ENCODE results near the gene M6PR. TPM values are rescaled to one million over a fixed set of nuclear protein-coding genes. Genes with fewer than 3 reads are reported as not detected.

Gene M6PR
- total and polyA plus RNA-seq, 2 of the 8 experiments (the other 6 are each of a cell fraction or from before 2014, with no cell fraction given), result 106 to 122 TPM

GRCh38 chr12:8969861-8970411 lies 20.5 kb upstream of the M6PR start:
- DNase-seq (ENCODE audit: low read depth in 1 of 2, low spot score in 2 of 2) (no peak), FAIRE-seq (no peak)
- H2BK5ac ChIP-seq (ENCODE audit: low read depth, low read length), result no peak overlapping the region
- H3K4me3 ChIP-seq (ENCODE audit: extremely low read depth in 1 of 4, insufficient read depth in 2 of 4, low read depth in 3 of 4, low read length in 4 of 4), result no peak overlapping the region
- H3K23ac ChIP-seq (ENCODE audit: insufficient read length), result no peak overlapping the region
- no peaks in the 10 kb centered on the region for H3K23me2 ChIP-seq (ENCODE audit: low read depth, low read length)
- H3K56ac ChIP-seq (replicated peaks; ENCODE audit: insufficient read length, low read depth, low read length), result no peak overlapping the region
- no peaks in the 10 kb centered on the region for H3K27me3 ChIP-seq (replicated peaks in 1 of 4; ENCODE audit: control insufficient read depth in 3 of 4, extremely low read depth in 1 of 4, insufficient read depth in 3 of 4, low read length in 3 of 4)
- H3K9me3 ChIP-seq (ENCODE audit: insufficient read depth in 2 of 2, low read depth in 1 of 2, low read length in 1 of 2), result peaks cover 4 to 11% of the 10 kb centered on the region in 2 experiments; a peak in 3 of 4 replicates
- H3K18ac ChIP-seq (ENCODE audit: extremely low read depth, low read length), result no peak overlapping the region
- H2BK15ac ChIP-seq (ENCODE audit: low read length), result no peak overlapping the region
- POLR2A ChIA-PET (ENCODE audit: partially characterized antibody), result no interaction called here
- no peak overlapping the region for H4K8ac ChIP-seq (ENCODE audit: extremely low read depth, insufficient read depth, low read length)
- H2BK12ac ChIP-seq (ENCODE audit: low read depth, low read length), result no peak overlapping the region
- no peak overlapping the region for H3K4ac ChIP-seq (replicated peaks; ENCODE audit: insufficient read length, low read depth, low read length)
- no peak overlapping the region for H3K14ac ChIP-seq (ENCODE audit: insufficient read length)
- CTCF ChIA-PET (ENCODE audit: partially characterized antibody), result no interaction called here
- WGBS, 2 experiments (ENCODE audit: extremely low coverage in 1 of 2, insufficient coverage in 1 of 2, insufficient read length in 1 of 2, insufficient replicate concordance in 2 of 2, low coverage in 1 of 2, low lambda C conversion rate in 2 of 2, missing lambda C conversion rate in 1 of 2), result 89% methylated on average over 2 of the region's 2 CpGs; no CpG with 5 or more reads in 1 of the 2 experiments
- no peaks in the 10 kb centered on the region for H3K79me2 ChIP-seq (ENCODE audit: control insufficient read depth in 1 of 2, insufficient read depth in 2 of 2, low read length in 2 of 2)
- no peaks in the 10 kb centered on the region for H3K36me3 ChIP-seq (ENCODE audit: control insufficient read depth in 2 of 4, insufficient read depth in 4 of 4, low read length in 3 of 4)
- no peaks in the 10 kb centered on the region for H3K79me1 ChIP-seq (ENCODE audit: low read depth, low read length)
- TF ChIP-seq ZNF274 (IDR thresholded peaks at IDR 0.05; ENCODE audit: borderline replicate concordance, extremely low read depth, low read length) (no peak), ASH2L (IDR thresholded peaks at IDR 0.05; ENCODE audit: low read length) (no peak), EGR1 (IDR thresholded peaks at IDR 0.05; ENCODE audit: borderline replicate concordance, low read depth, low read length) (no peak), RAD21 (IDR thresholded peaks at IDR 0.05 in 1 of 2, conservative IDR thresholded peaks at IDR 0.05 in 1 of 2; ENCODE audit: low read depth in 2 of 2, low read length in 2 of 2) (no peak), PHF8 (conservative IDR thresholded peaks at IDR 0.05; ENCODE audit: low read depth, low read length) (no peak), CEBPB (IDR thresholded peaks at IDR 0.05; ENCODE audit: low read depth, low read length) (no peak), CHD1 (IDR thresholded peaks at IDR 0.05; ENCODE audit: low read depth, low read length) (no peak)
- H2BK20ac ChIP-seq (ENCODE audit: low read length), result no peak overlapping the region
- no peaks in the 10 kb centered on the region for H4K20me1 ChIP-seq (replicated peaks in 1 of 2; ENCODE audit: control insufficient read depth in 1 of 2, insufficient read depth in 2 of 2, low read length in 2 of 2)
- no peak overlapping the region for H3K9ac ChIP-seq (replicated peaks in 1 of 4; ENCODE audit: extremely low read depth in 1 of 4, low read depth in 3 of 4, low read length in 3 of 4)
- no peak overlapping the region for H4K91ac ChIP-seq (replicated peaks; ENCODE audit: insufficient read length, low read length)
- H2AK5ac ChIP-seq (ENCODE audit: low read depth, low read length), result no peak overlapping the region
- H3K27ac ChIP-seq (ENCODE audit: low read depth, low read length), result no peak overlapping the region
- H4K5ac ChIP-seq (ENCODE audit: insufficient read length, low read depth, low read length), result no peak overlapping the region
- no peaks in the 10 kb centered on the region for H3K4me1 ChIP-seq (replicated peaks in 1 of 4; ENCODE audit: control insufficient read depth in 3 of 4, insufficient read depth in 4 of 4, low read length in 3 of 4)
- H2BK120ac ChIP-seq (replicated peaks; ENCODE audit: low read depth, low read length), result no peak overlapping the region
- no peak overlapping the region for H2AFZ ChIP-seq (ENCODE audit: low read length)
- H3K4me2 ChIP-seq (ENCODE audit: insufficient read depth in 1 of 2, low read depth in 2 of 2, low read length in 2 of 2), result no peak overlapping the region

Data from H1 (cell line).